ENCODE measurements around the gene LMNB1.

Gene LMNB1

GRCh38 chr5:126877602-126878001 lies 100.7 kb downstream of the LMNB1 start:
- TF ChIP-seq ZBTB7A (IDR thresholded peaks at IDR 0.05; ENCODE audit: low read depth) (no peak), REST (IDR thresholded peaks at IDR 0.05; ENCODE audit: low read depth) (no peak), NFIC (IDR thresholded peaks at IDR 0.05) (no peak), USF1 (IDR thresholded peaks at IDR 0.05) (no peak)

- TF ChIP-seq EP300 (IDR thresholded peaks at IDR 0.05; ENCODE audit: borderline replicate concordance), result no peak
- no peak for TF ChIP-seq CREB1 (IDR thresholded peaks at IDR 0.05; ENCODE audit: low read depth)
- TF ChIP-seq NFIC (IDR thresholded peaks at IDR 0.05), result no peak
- TF ChIP-seq TCF12 (IDR thresholded peaks at IDR 0.05; ENCODE audit: low read depth), result no peak
- TF ChIP-seq EGR1 (IDR thresholded peaks at IDR 0.05), result no peak
- TF ChIP-seq TEAD4 (IDR thresholded peaks at IDR 0.05), result no peak
- no peak for TF ChIP-seq USF1 (IDR thresholded peaks at IDR 0.05)
- TF ChIP-seq MAX (IDR thresholded peaks at IDR 0.05), result no peak
- TF ChIP-seq TAF1 (IDR thresholded peaks at IDR 0.05; ENCODE audit: low read depth), result no peak
- no peak for TF ChIP-seq YY1 (IDR thresholded peaks at IDR 0.05; ENCODE audit: low read depth)
- no peak for TF ChIP-seq ZBTB7A (IDR thresholded peaks at IDR 0.05; ENCODE audit: low read depth)
- TF ChIP-seq FOXM1 (IDR thresholded peaks at IDR 0.05; ENCODE audit: borderline replicate concordance, low read depth), result no peak
- no peak for TF ChIP-seq REST (IDR thresholded peaks at IDR 0.05; ENCODE audit: low read depth)
- TF ChIP-seq CEBPB (IDR thresholded peaks at IDR 0.05), result no peak
- no peak for TF ChIP-seq RAD21 (IDR thresholded peaks at IDR 0.05; ENCODE audit: low read depth)
These were observed 101.1 kb downstream of the LMNB1 start for GRCh38 chr5:126878085-126878484.

GRCh38 chr5:126878634-126879033 lies 101.7 kb downstream of the LMNB1 start:
- no peak for TF ChIP-seq RAD21 (IDR thresholded peaks at IDR 0.05; ENCODE audit: low read depth)
- no peak for TF ChIP-seq CEBPB (IDR thresholded peaks at IDR 0.05)
- TF ChIP-seq FOXM1 (IDR thresholded peaks at IDR 0.05; ENCODE audit: borderline replicate concordance, low read depth), result no peak
- TF ChIP-seq REST (IDR thresholded peaks at IDR 0.05; ENCODE audit: low read depth), result no peak
- TF ChIP-seq EGR1 (IDR thresholded peaks at IDR 0.05), result no peak
- TF ChIP-seq TEAD4 (IDR thresholded peaks at IDR 0.05), result no peak
- TF ChIP-seq USF1 (IDR thresholded peaks at IDR 0.05), result no peak
- no peak for TF ChIP-seq MAX (IDR thresholded peaks at IDR 0.05)
- no peak for TF ChIP-seq NFIC (IDR thresholded peaks at IDR 0.05)
- no peak for TF ChIP-seq TCF12 (IDR thresholded peaks at IDR 0.05; ENCODE audit: low read depth)
- TF ChIP-seq EP300 (IDR thresholded peaks at IDR 0.05; ENCODE audit: borderline replicate concordance), result no peak
- TF ChIP-seq TAF1 (IDR thresholded peaks at IDR 0.05; ENCODE audit: low read depth), result no peak
- no peak for TF ChIP-seq CREB1 (IDR thresholded peaks at IDR 0.05; ENCODE audit: low read depth)
- TF ChIP-seq ZBTB7A (IDR thresholded peaks at IDR 0.05; ENCODE audit: low read depth), result no peak
- TF ChIP-seq YY1 (IDR thresholded peaks at IDR 0.05; ENCODE audit: low read depth), result no peak

- TF ChIP-seq MAX (IDR thresholded peaks at IDR 0.05), result no peak
- TF ChIP-seq TAF1 (IDR thresholded peaks at IDR 0.05; ENCODE audit: low read depth), result no peak
- TF ChIP-seq TEAD4 (IDR thresholded peaks at IDR 0.05), result no peak
- no peak for TF ChIP-seq ZBTB7A (IDR thresholded peaks at IDR 0.05; ENCODE audit: low read depth)
- TF ChIP-seq EGR1 (IDR thresholded peaks at IDR 0.05), result no peak
- TF ChIP-seq EP300 (IDR thresholded peaks at IDR 0.05; ENCODE audit: borderline replicate concordance), result no peak
- no peak for TF ChIP-seq RAD21 (IDR thresholded peaks at IDR 0.05; ENCODE audit: low read depth)
- TF ChIP-seq REST (IDR thresholded peaks at IDR 0.05; ENCODE audit: low read depth), result no peak
These were observed 105.1 kb downstream of the LMNB1 start for GRCh38 chr5:126881821-126882600.
